Skeletal muscle satellite cell (primary cell): ENCODE data around the gene CACFD1.

Source experiments
- H3K27me3 ChIP-seq: 2 replicates; pipeline ENCODE4 v1.7.0; 2013; ENCODE audit warnings: low read length; ENCODE audit not compliant: control insufficient read depth, insufficient read depth
- H3K36me3 ChIP-seq: 2 replicates; pipeline ENCODE4 v1.7.0; 2013; ENCODE audit warnings: mild to moderate bottlenecking, control low read depth, low read length; ENCODE audit not compliant: insufficient read depth
- H3K4me1 ChIP-seq: 2 replicates; pipeline ENCODE4 v1.7.0; 2013; ENCODE audit warnings: low read length; ENCODE audit not compliant: control insufficient read depth, insufficient read depth
- H3K4me2 ChIP-seq: 2 replicates; pipeline ENCODE4 v1.7.0; 2013; ENCODE audit warnings: mild to moderate bottlenecking, low read length
- H3K4me3 ChIP-seq: 2 replicates; pipeline ENCODE4 v1.7.0; 2013; ENCODE audit warnings: low read length
- H3K9ac ChIP-seq: 2 replicates; pipeline ENCODE4 v1.7.0; 2013; ENCODE audit warnings: mild to moderate bottlenecking, low read depth, low read length, moderate library complexity
- H3K9me3 ChIP-seq: replicated peaks from 2 replicates; pipeline ENCODE4 v1.7.0; 2013; ENCODE audit warnings: mild to moderate bottlenecking, control low read depth, low read length

CACFD1 gene

DNA sequence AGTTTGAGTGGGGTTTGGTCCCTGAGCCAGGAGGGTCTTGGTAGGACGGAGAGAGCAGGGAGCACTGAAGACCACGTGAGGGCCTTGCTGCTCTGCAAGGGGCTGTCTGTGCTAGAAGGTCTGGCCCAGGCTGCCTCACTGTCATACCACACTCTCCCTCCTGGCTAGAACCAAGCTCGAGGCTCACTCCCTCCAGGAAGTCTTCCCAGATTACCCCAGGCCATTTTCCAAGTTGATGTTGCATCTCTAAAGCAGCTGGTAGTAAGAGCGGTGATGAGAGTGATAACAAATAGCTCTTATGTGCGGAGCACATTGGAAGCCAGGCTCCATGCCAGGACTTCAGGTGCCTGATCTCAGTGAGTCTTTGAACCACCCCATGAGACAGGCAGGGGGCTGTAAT lies 58.4 kb downstream of the CACFD1 start:
- Histone ChIP-seq H3K4me3 (no peak overlapping the region), H3K36me3 (no peaks in the 10 kb centered on the region), H3K4me1 (no peaks in the 10 kb centered on the region), H3K9me3 (no peaks in the 10 kb centered on the region), H3K4me2 (no peak overlapping the region), H3K27me3 (peaks cover 26% of the 10 kb centered on the region), H3K9ac (no peak overlapping the region)

DNA sequence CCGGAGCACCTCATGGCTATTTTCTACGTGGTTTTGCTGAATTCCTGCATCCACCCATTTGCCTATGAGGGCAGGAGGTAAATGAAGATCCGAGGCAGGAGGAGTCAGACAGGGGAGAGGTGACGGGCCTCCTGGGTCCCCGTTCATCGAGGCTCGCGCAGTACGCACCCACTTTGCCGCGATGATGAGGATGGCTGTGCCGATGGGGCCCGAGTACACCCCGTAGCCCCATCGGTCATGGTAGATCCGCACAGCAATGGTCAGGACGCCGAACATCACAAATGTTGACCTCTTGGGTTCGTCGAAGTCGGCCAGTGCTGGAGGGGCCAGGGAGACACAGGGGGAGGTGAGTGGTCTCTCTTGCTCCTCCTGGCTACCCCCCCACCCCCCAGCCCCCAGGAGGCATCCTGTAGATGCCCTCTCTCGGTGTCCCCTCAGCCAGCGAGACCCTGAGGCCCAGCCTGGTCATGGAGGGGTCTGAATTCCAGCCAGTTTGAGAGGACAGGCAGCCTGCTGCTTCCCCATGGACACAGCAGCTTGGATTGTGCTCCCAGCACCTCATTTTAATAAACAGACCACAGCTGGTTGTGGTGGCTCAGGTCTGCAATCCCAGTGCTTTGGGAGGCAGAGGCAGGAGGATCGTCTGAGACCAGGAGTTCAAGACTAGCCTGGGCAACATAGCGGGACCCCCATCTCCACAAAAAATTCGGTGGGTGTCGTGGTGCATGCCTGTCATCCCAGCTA lies 59.1 kb downstream of the CACFD1 start:
- no peaks in the 10 kb centered on the region for H3K9me3 ChIP-seq
- no peaks in the 10 kb centered on the region for H3K36me3 ChIP-seq
- H3K4me2 ChIP-seq, result no peak overlapping the region
- H3K27me3 ChIP-seq, result peaks cover 27% of the 10 kb centered on the region
- H3K4me1 ChIP-seq, result no peaks in the 10 kb centered on the region
- H3K9ac ChIP-seq, result no peak overlapping the region
- H3K4me3 ChIP-seq, result no peak overlapping the region

DNA sequence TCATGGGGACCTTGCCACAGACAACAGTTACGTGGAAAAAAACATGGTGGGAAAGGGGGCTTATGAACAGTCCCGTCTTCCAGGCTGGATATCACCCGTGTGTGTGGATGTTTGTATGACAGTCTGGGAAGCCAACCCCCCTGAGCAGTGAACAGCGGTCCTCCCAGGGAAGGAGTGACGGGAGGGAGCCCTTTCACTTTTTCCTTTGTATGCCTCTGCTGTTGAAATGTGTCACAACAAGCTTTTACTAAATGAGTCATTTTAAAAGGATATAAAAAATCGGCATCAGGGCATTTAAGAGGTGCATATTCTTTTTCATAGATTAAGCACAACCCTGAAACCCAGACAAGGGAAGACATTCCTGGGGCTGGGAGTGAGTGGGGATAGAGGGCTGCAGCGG lies 59.9 kb downstream of the CACFD1 start:
- H3K27me3 ChIP-seq, result peaks cover 30% of the 10 kb centered on the region
- no peak overlapping the region for H3K4me3 ChIP-seq
- H3K4me2 ChIP-seq, result no peak overlapping the region
- H3K36me3 ChIP-seq, result no peaks in the 10 kb centered on the region
- H3K9me3 ChIP-seq, result no peaks in the 10 kb centered on the region
- H3K4me1 ChIP-seq, result no peaks in the 10 kb centered on the region
- no peak overlapping the region for H3K9ac ChIP-seq

DNA sequence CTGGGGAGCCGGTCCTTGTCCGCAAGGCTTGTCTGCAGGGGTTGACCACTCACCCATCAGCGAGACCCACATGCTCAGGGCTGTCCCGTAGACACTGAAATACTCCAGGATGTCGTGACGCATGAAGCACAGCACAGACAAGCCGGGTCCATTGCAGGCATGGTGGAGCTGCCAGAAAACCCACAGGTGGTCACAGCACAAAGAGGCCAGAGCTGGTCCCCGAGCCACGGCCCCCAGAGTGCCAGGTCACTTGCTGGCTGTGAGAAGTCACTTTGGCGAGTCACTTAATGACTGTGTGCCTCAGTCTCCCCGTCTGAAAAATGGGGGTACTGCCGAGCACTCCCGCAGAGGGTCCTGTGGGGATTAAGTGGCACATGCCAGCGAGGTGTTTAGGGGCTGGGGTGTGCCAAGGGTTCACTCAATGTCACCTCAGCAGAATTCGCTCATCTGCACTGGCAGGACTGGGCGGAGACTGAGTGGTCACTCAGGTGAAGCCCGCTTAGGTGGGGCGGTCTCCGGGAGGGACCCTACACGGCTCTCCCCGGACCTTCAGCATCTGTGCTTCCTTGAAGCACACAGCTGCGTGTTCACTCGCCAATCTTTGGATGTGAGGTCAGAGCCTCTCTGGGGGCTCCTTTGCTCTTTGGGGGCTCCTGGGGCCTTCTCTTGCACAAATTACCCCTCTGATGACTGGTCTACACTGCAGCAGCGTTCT lies 60.5 kb downstream of the CACFD1 start:
- Histone ChIP-seq H3K9ac (no peak overlapping the region), H3K36me3 (no peaks in the 10 kb centered on the region), H3K4me3 (no peak overlapping the region), H3K27me3 (peaks cover 32% of the 10 kb centered on the region), H3K4me1 (no peaks in the 10 kb centered on the region), H3K4me2 (no peak overlapping the region), H3K9me3 (no peaks in the 10 kb centered on the region)
